GM19463 (cell line): ENCODE measurements around the gene SULT2A1.
"Not testable (repeated sequence)": the region's sequence is repeated elsewhere in the genome, so short reads cannot be mapped to it uniquely, and the experiment has no call there.

ENCODE experiments used
- ATAC-seq: cut with Tn5 transposase; IDR thresholded peaks from one replicate; pipeline ENCODE4 v1.9.1; 2021; ENCODE audit warnings: mild to moderate bottlenecking, moderate library complexity; ENCODE audit not compliant: unreplicated experiment

The SULT2A1 gene, protein sequence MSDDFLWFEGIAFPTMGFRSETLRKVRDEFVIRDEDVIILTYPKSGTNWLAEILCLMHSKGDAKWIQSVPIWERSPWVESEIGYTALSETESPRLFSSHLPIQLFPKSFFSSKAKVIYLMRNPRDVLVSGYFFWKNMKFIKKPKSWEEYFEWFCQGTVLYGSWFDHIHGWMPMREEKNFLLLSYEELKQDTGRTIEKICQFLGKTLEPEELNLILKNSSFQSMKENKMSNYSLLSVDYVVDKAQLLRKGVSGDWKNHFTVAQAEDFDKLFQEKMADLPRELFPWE

DNA sequence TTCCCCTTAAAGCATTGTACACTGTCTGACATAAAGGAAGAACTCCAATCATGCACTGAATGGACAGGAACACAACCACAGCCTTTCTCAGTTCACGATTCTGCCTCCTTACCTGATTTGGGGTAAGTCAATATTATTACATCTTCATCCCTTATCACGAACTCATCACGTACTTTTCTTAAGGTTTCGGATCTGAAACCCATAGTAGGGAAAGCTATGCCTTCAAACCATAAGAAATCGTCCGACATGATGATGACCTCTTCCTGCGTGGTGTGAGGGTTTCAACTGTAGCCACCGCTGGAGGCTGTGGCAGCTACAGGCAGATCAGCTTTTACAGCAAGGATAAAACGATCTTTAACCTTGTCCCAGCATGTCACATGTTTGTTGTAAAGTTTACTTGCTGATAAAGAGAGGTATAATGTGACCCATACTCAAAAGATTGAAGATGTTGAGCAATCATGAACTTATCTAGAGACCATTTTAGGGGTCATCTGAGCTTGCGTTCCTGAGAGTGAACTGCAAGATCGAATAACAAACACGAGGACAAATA, at the start of gene SULT2A1:
Gene SULT2A1, minus strand, starts transcription at position 306 of the 550 bp plus-strand sequence. Its CDS starts 58 bp downstream, at position 248.
- ATAC-seq = no peak

DNA sequence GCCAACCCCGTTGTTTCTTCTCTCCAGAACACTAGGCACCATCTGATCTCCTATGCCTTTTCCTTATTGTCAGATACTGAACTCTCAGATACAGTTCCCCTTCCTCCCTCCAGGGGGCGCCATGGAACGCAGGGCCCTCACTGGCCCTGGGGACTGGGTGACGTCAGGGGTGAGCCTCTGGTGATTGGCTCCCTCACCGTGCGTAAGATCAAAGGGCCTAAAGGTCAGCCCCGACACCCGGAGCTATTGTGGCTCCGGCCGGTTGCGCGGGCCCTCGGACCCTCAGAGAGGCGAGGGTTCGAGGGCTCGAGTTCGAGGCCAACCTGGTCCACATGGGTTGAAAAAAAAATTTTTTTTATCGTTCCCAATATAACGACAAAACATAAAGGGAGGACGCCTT, 42.5 kb upstream of the SULT2A1 start:
- not testable (repeated sequence) for ATAC-seq

DNA sequence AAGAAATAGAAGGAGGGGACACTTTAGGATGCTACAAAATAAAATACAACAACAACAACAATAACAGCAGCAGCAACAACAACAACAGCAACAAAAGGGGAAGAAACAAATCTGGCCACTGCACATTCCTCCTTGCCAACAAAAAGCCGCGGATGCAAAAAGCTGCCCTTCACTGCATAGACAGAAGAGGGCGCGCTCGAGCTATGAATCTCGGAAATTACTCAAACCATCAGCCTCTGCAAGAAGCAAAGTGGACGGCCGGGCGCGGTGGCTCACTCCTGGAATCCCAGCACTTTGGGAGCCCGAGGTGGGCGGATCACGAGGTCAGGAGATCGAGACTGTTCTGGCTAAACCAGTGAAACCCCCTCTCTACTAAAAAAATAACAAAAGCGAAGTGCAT, 34.0 kb upstream of the SULT2A1 start:
- not testable (repeated sequence) for ATAC-seq

DNA sequence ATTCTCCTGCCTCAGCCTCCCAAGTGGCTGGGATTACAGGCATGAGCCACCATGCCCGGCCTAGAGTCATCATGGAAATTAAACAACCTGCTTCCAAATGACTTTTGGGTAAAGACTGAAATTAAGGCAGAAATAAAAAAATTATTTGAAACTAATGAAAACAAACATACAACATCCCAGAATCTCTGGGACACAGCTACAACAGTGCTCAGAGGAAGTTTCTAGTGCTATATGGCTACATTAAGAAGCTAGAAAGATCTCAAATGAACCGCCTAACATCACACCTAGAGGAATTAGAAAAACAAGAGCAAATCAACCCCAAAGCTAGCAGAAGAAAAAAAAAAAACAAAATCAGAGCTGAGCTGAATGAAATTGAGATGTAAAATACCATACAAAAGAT, 24.1 kb upstream of the SULT2A1 start:
- not testable (repeated sequence) for ATAC-seq

DNA sequence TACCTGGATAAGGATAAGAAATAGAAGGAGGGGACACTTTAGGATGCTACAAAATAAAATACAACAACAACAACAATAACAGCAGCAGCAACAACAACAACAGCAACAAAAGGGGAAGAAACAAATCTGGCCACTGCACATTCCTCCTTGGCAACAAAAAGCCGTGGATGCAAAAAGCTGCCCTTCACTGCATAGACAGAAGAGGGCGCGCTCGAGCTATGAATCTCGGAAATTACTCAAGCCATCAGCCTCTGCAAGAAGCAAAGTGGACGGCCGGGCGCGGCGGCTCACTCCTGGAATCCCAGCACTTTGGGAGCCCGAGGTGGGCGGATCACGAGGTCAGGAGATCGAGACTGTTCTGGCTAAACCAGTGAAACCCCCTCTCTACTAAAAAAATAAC, 23.2 kb upstream of the SULT2A1 start:
- ATAC-seq = not testable (repeated sequence)

DNA sequence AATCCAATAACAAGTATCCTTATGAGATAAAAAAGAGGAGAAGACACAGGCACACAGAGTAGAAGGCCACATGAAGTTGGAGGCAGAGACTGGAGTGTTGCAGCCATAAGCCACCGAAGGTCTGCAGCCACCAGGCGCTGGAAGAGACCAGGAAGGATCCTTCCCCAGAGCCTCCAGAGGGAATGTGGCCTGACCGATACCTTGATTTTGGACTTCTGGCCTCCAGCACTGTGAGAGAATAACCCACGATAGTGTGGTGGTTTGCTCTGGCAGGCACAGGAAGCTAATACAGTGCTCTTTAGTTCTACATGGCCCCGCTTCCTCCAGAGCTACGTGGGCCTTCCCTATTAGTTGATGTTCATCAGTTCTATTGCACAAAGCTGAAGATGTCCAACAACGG, 15.3 kb upstream of the SULT2A1 start:
- ATAC-seq = no peak

DNA sequence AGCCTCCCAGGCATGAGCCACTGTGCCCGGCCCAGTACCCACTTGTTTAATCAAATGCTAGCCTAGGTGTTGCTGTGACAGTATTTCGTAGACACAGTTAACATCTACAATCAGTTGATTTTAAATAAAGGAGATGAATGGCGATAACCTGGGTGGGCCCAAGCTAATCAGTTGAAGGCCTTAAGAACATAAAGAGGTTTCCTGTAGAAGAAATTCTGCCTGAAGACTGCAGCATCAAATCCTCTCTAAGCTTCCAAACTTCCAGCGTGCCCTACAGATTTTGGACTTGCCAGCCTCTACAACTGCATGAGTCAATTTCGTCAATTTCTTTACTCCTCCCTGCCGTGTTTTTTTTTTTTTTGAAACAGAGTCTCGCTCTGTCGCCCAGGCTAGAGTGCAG, 13.2 kb upstream of the SULT2A1 start:
- ATAC-seq = no peak

DNA sequence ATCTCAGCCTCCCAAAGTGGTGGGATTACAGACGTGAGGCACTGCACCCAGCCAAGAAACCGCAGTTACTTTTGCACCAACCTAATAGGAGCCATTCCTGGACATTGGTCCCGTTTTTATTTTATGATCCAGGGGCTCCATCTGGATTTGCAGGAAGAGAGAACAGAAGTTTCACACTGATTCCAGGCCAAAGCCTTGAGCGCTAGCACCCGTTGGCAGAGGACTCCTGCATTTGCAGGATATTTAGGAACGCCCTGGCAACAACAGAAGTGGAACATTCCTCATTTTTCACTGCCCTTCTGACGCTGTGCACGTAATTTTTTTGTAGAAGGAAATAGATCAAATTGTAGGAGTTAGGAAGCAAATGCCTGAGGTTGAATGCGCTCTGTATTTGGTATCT, 11.7 kb upstream of the SULT2A1 start:
- no peak for ATAC-seq

DNA sequence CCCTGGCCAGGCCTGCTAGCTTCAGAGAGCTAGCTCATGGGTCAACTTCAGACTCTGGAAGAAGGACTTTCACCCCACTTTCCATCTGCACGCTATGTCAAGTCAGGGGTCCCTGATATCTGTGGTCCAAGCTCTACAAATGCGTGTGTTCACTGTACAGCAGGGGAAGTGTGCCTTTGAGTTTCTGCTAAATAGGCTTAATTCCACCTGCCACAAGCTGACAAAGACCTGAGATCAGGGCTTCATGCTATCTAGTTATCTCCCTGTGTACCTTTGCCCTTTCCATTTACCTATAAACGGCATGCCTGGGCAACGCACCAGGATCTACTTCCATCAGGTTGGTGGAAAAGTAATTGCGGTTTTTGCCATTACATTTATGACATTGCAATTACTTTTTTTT, 10.7 kb upstream of the SULT2A1 start:
- no peak for ATAC-seq

DNA sequence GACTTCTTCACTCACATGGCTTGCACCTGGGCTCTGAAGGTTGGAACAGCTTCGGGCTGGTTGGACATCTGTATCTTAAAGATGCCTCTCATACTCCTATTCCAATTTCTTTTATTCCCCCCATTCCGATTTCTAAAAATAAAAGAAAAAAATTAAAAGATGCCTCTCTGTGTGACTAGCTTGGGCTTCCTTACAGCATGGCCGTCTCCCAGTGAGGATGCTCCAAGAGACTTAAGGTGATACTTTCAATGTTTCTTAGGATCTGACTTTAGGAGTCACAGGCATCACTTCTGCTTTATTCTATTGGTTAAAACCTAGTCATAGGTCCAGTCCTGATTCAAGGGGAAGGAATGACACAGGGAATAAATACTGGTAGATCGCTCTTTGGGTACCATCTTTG, 9.9 kb upstream of the SULT2A1 start:
- no peak for ATAC-seq

DNA sequence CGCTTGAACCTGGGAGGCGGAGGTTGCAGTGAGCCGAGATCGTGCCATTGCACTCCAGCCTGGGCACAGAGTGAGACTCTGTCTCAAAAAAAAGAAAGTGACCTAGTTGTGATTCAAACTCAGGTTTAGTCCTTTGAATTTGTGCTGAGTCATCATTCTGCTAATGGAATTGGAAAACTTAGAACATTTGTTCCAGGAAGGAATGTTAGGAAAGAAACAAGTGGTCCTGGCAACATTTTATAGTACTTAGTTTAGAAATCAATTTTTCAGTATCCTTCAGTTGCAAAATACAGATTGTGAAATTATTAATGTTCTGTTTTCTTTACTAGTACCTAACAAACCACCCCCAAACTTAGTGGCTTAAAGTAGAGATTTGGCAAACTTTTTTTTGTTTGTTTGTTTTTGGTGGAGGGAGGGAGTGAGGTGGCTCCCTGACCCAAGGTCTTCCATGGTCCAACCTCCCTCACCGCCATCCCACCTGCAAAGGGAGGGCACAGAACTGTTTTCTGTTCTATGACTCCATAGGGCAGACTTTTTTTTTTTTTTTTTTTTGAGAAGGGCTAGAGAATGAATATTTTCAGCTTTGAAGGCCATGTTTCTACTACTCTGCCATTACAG, 9.2 kb upstream of the SULT2A1 start:
- ATAC-seq = no peak

DNA sequence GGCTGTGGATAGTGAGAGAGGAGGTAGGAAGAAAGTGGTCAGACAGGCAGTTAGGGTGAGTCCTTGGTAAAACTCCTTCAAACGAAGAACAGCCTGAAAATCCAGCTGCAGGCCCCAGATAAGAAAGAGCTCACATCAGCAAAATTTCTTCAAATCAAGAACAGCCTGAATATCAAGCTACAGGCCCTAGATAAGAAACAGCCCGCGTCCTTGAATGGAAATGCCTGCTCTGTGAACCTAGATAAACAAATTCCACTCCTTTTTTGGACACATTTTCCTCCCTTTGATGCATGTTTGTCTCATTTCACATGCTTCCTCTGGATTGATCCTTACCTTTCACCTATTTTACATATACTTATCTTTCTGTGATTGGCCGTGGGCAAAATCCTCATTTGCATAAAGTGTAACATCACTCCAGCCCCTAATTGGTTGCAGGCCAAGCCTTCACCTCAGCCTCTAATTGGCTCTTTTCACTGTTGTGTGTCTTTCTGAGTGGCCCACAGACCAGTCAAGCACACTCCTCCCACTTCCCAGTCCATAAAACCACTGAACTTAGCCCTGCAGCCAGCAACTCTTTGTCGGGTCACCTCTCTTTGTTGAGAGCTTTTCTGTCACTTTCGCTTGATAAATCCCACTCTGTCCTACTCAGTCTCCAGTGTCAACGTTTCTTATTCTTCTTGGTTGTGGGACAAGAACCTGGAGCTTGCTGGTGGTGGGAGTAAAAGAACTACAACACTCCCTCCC, 6.0 kb upstream of the SULT2A1 start:
- no peak for ATAC-seq

DNA sequence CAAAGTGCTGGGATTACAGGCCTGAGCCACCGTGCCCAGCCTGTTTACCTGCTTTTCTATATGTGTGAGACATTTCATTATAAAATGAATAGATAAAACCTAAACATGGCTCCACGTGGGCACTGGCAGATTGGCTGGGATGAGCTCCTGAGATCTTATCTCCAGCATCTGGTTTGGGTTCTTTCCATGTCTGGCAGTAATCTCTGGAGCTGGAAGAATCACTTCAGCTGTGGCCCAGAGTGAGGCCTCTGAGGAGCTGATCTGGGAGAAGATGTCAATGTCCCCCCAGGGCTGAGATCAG, 5.5 kb upstream of the SULT2A1 start:
- no peak for ATAC-seq

DNA sequence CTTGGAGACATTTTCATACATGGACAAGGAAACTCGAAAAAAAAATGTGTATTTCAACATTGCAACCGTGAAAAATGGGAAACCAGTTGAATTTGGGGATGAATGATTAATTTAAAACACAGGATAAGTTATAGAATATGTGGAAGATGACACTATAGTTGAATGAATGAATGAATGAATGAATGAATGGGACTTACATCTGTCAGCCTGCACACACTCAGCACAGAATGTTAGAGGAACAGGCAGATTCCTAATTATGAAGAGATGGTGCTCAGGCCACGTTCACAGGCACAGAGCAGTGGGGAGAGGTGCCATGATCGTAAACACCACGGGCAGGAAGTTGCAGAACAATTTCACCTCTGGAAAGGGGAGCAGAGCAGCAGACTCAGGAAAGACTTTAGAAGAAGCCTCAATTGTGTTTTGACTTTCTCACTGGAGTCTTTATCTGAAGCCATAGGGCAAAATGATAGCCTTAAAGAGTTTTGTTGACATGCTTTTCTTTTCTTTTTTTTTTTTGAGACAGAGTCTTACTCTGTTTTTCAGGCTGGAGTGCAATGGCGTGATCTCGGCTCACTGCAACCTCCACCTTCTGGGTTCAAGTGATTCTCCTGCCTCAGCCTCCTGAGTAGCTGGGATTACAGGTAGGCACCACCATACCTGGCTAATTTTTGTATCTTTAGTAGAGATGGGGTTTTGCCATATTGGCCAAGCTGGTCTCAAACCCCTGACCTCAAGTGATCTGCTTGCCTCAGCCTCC, 4.9 kb upstream of the SULT2A1 start:
- ATAC-seq = no peak

DNA sequence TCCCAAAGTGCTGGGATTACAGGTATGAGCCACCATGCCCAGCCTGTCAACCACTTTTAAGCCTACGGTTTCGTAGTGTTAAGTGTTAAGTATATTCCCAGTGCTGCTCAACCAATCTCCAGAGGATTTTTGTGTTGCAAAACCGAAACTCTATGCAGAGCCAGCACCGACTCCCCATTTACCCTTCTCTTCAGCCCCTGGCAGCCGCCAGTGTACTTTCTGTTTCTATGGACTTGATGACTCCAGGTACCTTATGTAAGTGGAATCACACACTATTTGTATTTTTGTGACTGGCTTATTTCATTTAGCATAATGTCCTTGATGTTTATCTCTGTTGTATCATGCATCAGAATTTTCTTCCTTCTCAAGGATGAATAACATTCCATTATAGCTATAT, 1.1 kb downstream of the SULT2A1 start:
- no peak for ATAC-seq

DNA sequence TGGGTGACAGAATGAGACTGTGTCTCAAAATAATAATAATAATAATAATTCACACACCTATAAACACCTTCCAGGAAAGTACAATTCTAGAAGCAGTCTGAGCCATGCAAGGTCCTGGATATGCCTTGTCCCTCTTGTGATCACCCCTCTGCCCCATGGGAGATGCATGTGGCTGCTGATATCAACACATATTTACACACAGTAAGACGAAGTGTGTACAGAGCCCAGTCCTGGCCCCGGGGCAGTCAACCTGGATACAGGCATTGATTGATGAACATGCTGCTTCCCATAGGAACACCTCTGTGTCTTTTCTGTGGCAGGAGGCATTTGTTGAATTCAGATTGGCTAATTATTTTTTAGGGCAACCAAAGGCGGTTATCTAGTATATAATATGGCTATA, 3.2 kb downstream of the SULT2A1 start:
- ATAC-seq = no peak

DNA sequence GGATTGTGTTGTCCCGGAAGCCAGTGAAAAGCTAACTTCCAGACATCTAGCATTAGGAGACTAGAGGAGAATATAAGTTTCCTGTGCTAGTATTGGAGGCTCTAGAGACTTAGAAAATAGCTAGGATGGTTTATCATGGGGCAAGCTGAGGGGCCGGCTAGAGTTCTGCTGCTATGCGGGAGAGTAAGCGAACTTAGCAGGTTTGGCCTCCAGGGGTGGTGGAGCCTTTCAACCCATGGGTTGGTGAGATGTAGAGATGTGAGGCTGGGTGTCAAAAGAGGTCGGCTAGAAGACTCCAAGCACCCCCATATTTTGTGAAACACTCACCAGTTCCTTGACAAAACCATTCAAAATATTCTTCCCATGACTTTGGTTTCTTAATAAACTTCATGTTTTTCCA, 4.4 kb downstream of the SULT2A1 start:
- no peak for ATAC-seq

DNA sequence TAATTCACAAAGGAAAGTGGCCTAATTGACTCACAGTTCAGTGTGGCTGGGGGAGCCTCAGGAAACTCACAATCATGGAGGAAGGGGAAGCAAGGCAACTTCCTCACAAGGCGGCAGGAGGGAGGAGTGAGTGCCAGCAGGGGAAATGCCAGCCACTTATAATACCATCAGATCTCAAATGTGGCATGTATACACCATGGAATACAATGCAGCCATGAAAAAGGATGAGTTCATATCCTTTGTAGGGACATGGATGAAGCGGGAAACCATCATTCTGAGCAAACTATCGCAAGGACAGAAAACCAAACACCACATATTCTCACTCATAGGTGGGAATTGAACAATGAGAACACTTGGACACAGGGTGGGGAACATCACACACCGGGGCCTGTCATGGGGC, 6.7 kb downstream of the SULT2A1 start:
- ATAC-seq = not testable (repeated sequence)

DNA sequence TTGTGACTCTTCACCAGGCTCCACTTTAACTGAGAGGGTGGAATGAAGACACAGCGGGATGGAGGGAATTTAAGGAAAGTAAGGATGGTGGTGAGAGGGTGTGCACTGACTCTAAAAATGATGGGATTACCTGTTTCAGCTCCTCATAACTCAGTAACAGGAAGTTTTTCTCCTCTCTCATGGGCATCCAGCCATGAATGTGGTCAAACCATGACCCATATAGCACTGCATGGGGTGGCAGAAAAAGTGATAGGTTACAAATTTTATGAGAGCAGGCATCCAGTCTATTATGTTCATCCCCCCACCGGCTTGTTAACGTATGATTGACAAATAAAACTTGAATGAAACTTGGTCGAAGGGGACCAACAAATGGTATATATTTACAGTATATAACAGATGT, 7.2 kb downstream of the SULT2A1 start:
- no peak for ATAC-seq

DNA sequence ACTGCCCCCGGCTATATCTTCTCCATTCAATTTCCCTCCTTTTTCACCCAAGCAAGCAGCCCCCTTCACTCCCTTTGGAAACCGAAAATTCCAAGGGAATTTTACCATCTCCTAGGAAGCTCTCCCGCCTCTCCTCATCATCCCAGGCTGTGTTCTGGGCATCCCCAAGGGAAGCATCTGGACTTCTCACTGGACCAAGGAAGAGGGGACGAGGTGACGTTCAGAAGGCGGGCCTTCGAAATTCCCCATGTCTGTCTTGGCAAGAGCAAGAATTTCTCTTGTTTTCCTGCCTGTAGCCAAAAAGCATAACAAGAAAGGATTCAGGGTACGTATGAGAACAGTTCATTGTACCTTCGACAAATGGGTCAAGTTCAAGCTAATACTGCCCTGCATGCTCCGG, 20.9 kb downstream of the SULT2A1 start:
- ATAC-seq = no peak

DNA sequence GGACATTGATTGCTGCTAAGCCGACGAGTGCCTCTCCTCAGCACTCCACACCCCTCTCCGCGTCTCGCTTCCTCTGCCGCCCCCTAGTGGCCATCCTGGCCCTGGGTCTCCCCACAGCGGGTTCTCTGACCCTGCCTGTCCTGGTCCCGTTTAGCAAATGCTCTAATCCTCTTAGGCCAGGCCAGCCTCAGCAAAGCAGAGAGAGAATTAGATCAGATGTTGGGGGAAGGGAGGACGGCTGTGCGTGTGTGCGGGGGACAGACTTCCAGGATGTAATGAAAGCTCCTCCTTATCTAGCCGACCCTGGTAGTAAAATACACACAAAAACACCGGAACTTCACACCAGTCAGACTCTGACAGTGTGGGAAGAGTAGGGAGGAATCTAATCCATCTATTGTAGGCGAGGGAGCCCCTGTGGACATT, 22.6 kb downstream of the SULT2A1 start:
- ATAC-seq = no peak
